ENCODE data around the gene CCDC74A.
"Not testable (repeated sequence)": the region's sequence is repeated elsewhere in the genome, so short reads cannot be mapped to it uniquely, and the experiment has no call there.

Gene CCDC74A

GRCh38 chr2:131566371-131566770 lies 38.7 kb downstream of the CCDC74A start:
- no peak for DNase-seq

GRCh38 chr2:131567891-131568290 lies 40.2 kb downstream of the CCDC74A start:
- no peak for DNase-seq

- not testable (repeated sequence) for DNase-seq
Measured at GRCh38 chr2:131568401-131568800, 40.7 kb downstream of the CCDC74A start.

- DNase-seq = no peak
Measured at GRCh38 chr2:131572175-131572574, 44.5 kb downstream of the CCDC74A start.

- DNase-seq = no peak
Measured at GRCh38 chr2:131577812-131578211, 50.1 kb downstream of the CCDC74A start.

GRCh38 chr2:131580187-131580586 lies 52.5 kb downstream of the CCDC74A start:
- DNase-seq = no peak

Data from NCI-H446 treated with DMSO at 0.1 percent for 48 hours (cell line).